Activated CD4-positive, alpha-beta T cell treated with anti-CD3 and anti-CD28 coated beads, Interleukin-2, amount 50 U/mL, for 48 hours (primary cell): ENCODE data around the gene SLC6A17.

Experiments used
- DNase-seq, 2 experiments: peaks; one replicate each; pipeline ENCODE4 v3.0.0-alpha.2; 2020

SLC6A17 gene

DNA sequence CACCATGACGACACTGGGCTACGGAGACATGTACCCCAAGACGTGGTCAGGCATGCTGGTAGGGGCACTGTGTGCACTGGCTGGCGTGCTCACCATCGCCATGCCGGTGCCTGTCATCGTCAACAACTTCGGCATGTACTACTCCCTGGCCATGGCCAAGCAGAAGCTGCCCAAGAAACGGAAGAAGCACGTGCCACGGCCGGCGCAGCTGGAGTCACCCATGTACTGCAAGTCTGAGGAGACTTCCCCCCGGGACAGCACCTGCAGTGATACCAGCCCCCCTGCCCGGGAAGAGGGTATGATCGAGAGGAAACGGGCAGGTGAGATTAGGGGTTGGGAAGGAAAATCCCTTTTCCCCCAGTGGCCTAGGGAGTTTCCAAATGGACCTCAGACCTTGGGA, 73.3 kb downstream of the SLC6A17 start:
- no peak for DNase-seq

GRCh38 chr1:110224240-110224995, 74.1 kb downstream of the SLC6A17 start:
- DNase-seq, result no peak

GRCh38 chr1:110225212-110225611, 74.9 kb downstream of the SLC6A17 start:
- no peak for DNase-seq

GRCh38 chr1:110225756-110226404, 75.6 kb downstream of the SLC6A17 start:
- DNase-seq, result no peak

DNA sequence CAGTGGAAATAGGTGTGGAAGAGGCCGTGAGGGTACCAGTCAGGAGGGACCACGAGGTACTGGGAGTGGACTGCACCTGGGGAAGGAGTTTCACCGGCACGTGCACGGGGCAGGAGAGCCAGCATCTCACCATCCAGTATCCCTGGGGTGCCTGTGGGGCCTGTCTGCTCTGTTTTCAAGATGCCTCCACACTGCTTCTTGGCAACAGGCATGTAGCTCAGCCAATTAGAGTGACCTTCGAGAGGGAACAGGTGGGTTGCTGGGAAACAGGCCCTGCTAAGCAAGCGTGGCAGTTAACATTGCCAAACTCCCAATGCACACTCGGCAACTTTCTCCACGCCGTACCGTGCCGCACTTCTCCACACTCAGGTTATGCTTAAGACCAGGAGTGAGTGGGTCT, 77.5 kb downstream of the SLC6A17 start:
- DNase-seq, result no peak

DNA sequence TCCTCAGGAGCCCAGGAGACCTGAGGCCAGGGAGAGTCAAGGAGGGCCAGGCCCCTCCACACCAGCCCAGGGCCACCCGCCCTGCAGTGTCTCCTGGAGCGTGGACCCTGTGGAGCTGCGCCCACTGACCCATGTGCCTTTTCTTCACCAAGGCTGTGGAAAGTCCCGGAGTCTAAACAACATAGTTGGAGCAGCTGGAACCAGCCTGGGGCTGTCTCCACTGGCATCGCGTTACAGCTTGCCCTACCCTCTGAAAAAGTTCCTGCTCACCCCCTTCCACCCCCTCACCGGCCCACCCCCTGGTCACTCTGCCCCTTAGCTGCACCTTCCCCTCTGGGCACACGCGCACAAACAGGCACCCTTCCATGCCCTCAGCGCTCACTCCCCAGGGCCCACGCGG, 78.1 kb downstream of the SLC6A17 start:
- DNase-seq, result no peak

GRCh38 chr1:110228869-110229268, 78.6 kb downstream of the SLC6A17 start:
- DNase-seq, result no peak

DNA sequence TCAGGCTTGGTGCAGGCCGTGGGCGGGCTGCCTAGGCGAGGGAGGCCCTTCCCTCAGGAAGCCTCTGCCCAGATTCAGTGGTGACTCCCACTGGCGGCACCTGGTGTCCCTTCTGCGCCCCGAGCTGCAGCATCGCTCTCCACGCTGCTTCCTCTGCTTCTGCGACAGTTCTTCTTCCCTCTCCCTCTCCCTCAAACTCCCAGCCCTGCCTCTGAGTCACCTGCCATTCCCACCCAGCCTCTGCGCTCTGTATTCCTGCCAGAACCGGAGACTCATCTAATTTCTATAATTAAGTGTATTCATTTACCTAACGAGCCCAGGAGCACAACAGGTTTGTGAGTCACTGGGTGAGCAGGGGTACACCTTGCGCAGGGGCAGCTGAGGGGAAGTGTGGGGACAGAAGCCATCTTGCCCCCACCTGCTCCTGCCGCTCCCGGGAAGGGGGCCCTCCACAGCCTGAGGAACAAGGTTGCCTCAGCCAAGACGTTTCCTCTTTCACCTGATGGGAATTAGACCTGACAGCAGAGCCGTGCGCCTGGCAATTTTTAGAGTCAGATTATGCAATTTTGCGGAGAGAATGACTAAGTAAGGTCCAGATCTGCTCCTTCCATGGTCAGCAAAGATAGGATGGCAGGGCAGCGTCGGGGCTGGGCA, 79.2 kb downstream of the SLC6A17 start:
- DNase-seq, result no peak

- no peak for DNase-seq
Measured at GRCh38 chr1:110230381-110231199, 80.3 kb downstream of the SLC6A17 start.

GRCh38 chr1:110233861-110234260, 83.6 kb downstream of the SLC6A17 start:
- DNase-seq, result no peak

- no peak for DNase-seq
Measured at GRCh38 chr1:110234691-110235090, 84.4 kb downstream of the SLC6A17 start.

GRCh38 chr1:110235181-110235833, 85.0 kb downstream of the SLC6A17 start:
- DNase-seq, result no peak

DNA sequence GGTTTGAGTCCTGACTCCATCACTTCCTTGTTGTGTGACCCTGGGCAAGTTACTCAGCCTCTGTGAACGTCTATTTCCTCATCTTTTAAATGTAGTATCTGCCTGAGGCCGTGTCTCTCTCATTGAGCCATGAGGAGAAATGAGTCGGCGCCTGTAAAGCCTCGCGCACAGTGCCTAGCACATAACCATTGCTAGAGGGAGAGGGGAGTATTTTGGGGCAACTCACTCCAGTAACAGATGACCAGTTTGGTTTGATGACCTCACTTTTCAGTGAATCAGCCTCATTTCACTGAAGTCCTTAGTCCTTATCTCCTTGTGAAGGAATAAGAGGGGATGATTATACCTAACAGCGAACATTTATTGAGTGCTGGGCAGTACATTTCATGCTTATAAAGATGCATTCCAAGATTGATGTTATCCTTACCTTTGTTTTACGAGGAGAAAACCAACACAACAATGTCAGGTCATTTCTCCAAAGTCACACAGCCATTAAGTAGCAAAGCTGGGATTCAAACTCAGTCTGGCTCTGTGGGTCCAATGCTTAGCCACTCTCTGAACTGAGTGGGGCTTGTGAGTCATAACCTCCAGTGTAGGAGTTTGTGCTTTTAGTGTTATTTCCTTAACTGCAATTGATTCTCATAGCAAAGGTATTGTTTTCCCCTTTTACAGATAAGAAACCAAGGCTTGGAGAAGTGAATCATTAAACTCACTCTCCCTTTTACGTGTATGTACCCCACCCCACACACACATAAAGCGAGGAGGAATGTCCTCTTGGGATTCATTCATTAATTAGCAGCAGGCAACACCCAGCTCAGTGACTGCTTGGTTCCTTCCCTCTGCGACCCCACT, 85.8 kb downstream of the SLC6A17 start:
- DNase-seq, result peak; percentile 60 to 76

DNA sequence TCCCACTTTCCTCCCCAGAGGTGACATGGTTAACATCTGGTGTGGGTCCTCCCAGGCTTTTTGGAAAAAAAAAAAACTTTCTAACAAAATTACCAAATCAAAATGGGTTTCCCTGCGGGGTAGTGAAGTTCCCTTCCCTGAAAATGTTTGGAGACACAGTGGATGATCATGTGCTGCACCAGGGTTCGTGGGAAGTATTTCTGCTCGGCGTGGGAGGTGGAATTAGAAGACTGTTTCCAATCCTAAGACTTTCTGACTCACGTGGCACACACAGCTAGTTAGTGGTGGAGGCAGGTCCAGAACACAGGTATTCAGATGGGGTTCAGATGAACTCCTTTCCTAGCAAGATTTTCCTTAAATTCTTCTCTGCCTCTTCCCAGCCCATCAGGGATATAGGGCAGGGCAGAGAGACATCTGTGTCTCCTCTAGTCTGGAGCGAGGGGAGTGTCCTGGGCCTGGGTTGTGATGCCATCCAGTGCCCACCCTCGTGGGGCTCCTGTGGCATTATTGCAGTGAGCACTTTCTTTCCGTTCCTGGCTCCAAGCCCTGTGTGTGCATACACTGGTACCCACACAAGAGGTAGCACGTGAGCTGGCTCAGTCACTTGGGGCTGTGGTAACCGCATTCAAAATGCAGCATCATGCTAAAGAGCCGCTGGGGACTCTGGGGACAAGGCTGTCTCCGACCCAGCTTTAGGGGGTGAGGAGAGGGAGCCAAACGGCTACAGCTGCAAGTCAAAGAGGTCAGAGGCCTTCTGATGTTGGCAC, 87.3 kb downstream of the SLC6A17 start:
- DNase-seq, result peak in 1 of 2 experiments; percentile 24

DNA sequence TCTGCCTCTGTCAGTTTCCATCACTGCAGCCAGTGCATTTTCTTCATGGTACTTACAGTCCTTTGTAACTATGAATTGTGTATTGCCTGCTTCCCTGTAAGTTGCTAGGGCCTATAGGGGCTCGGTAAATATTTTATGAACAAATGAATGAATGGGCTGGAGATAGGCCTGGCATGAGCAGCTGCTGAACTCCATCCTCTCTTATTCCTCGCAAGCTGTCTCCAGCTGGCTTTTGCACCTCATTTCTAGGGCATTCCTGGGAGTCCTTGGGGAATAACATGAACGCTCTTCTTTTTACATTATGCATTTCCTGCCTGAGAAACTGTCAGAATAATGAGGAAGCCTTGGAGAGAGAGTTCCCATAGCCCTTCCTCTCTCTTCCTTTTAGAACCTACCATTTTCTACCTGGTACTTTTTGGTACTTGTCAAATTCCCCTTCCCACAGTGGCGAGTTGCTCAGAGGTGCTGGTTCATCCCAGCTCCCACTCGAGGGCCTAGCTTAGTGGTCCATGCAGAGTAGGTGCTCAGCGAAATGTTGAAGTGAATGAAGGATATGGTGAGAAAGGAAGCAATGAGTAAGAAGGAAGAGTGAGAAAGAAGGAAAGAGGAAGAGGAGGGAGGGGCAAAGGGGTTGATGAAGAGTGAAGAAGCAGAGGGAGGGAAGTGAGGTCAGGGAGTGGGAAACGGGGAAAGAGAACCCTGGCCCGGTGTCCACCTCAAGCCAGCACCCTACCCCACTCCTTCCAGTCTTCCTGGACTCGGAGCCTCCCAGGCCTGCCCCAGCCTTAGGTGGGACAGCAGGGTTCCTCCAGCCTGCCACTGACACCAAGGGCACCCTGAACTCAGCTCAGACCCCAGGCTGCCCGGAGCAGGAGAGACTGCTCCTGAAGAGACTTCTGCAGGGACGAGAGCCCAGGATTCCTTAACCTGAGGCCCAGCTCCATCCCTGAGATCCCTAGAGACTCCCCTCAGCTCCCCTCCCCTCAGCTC, 89.4 kb downstream of the SLC6A17 start:
- DNase-seq, result no peak

- DNase-seq, result no peak
Measured at GRCh38 chr1:110240476-110241210, 90.3 kb downstream of the SLC6A17 start.

DNA sequence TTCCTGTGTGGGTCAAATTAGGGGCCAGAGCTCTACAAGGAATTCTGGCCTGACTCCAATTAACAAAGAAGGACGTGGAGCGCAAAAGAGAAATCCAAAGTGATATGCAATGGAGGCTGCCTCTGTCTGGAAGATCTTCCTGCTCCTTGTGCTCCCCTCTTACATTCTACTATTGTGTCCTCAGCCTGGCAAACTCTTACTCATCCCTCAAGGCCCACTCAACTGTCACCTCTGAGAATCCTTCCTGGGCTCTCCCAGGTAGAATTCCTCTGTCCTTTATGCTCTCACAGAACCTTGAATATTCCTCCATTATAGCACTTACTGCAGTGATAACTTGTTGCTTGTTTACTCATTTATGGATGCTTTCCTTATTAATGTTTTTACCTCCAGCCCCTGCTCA, 91.2 kb downstream of the SLC6A17 start:
- no peak for DNase-seq

- no peak for DNase-seq
Measured at GRCh38 chr1:110242062-110242461, 91.8 kb downstream of the SLC6A17 start.

GRCh38 chr1:110242731-110243130, 92.4 kb downstream of the SLC6A17 start:
- DNase-seq, result no peak
